ENCODE measurements around the gene RPS15A.
"Not testable (repeated sequence)": the region's sequence is repeated elsewhere in the genome, so short reads cannot be mapped to it uniquely, and the experiment has no call there.

The RPS15A gene

DNA sequence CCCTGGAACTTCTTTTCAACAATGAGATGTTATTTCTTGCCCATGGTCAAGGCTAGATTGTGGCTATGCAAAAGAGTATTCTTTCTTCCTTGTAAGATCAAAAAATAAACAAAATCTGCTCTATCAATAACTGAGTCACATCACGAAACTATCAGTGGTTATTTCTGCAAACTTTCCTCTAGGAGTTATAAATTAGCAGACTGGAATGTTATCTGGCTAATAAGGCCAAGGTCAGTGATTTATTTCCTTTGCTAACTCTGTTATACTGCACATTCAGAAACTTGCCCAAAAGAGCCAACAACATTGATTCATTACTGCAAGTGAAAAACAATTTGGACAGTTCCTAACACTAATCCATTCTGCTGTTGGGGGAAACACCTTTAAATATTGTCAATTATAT lies 6.2 kb upstream of the RPS15A start:
- no peak for DNase-seq (ENCODE audit: low spot score)

DNA sequence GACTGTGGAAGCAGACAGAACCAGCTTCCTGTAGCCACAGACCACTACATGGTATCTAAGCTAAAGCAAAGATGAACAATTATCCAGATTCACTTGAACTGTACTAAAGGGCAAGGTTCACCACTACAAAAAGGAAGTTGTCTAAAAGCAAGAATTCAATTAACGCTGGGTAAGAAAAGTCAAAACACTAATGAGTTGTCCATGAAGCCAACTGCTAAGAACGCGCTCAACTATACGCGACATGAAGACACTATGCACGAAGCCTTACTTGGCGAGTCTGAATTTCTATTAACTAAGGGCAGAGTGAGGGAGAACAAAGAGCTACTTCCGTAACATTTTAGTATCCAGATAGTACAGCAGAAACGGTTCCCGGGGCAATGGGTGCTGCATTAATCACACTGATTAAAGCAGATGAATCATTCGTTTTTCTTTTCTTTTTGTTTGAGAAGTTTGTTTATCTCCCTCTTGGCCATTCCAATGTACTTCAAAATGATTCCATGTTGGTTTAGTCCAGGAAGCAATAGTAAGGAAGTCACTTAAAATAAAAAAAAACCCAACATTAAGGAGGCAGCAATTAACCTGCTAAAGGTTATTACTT lies 2.8 kb upstream of the RPS15A start:
- no peak for DNase-seq (ENCODE audit: low spot score)

DNA sequence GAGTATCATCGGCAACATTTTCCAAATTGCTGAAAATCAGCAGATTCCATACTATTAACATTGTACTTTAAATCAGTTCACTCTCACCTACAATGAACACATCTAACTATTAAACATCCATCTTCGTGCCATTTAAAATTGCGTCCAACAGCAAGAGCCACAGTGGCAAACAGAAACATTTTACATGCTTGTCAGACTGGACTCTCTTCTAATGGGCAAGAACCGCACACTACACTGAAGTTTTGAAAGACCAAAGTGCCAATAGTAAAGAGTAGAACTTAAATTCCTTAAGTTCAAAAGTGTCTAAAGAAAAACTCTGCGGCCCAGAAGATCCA lies 652 bp downstream of the RPS15A start:
- DNase-seq (ENCODE audit: low spot score) = no peak

DNA sequence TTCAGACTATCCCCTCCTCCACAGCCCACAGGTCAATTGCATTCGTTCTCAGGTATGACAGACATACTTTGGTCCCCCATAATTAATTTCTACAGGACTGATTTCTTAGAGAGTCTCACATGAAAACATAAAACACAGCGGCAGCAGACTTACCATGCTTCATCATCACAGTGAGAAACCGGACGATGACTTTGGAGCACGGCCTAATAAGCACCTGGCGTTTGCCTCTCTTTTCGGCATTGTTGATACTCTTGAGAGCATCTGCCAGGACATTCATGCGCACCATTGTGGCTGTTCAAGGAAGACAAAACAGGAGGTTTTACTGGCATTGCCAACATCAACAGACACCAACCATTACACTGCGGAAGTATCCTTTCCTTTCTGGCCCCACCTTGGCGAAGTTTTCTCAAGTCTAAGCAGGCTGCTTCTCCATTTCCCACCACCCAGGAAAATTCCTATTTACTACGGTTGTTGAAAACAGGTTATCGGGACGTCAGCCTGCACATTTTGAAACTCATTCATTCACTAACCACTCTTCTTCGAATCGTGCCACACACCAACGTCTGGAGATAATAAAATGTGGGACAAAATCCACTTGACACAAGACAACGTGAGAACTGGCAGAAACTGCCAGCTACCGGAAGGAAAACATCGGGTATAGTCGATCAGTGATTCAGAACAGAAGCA lies 1.2 kb downstream of the RPS15A start:
- no peak for DNase-seq (ENCODE audit: low spot score)

DNA sequence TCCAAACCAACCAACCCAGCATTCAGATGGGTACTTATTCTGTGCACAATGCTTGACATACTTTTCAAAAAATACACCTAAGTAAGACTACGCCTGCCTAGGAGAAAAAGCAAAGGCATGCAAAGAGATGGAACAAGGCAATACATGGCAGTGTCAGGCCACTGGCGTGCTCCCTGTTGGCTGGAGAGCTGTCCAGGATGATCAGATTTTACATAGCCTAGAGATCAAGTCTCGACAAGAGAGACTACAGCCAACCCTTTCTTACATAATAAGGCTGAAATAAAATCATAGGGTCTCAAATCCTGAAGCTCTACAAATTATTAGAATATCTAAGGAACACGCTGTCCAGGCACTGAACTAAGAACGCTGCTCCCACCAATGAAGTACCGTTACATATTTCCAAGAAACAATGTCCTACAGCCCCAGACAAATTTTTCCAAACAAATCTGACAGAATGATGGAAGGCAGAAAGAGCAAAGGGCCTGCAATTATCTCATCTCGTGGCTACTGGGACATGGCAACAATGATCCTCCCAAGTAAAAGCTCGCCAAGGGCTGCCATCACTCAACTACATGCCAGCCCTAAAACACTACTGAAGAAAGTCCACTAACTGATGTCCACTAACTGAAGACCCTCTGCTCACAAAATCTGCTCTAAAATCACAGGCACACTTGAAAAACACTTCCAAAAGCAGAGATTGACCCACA lies 5.1 kb downstream of the RPS15A start:
- DNase-seq (ENCODE audit: low spot score) = no peak

DNA sequence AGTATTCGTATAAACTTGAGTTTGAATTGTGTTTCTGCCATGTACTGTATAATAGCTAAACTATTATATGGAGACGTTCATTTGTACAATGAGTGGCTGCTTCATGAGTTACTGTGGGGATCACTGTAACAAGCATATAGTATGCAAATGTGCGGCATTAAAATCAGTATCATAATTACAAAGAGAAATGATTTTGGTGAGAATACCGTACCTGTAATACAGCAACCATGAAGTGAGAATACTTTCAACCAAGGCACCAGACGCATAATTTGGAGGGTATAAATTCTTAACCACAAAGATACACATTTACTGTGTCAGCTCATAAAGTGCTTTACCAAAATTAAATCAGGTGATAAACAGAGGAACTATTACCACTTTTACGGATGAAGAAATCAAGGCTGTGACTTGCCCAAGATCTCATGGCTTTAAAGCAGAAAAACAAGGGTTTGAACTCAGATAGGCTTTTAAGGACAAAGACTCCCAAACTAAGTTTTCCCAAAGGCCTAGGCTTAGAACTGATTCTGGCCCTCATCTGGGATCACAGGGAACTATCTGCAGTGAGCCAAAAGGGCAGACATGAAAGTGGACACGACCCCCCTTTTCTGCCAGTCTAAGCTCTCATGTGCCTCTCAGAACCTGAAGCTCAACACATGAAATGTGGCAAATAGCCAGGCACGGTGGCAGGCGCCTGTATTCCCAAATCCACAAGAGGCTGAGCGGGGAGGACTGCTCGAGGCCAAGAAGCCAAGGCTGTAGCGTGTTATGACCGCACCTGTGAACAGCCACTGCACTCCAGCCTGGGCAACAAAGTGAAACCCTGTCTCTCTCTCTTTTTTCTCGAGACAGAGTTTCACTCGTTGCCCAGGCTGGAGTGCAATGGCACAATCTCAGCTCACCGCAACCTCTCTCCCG lies 6.4 kb downstream of the RPS15A start:
- no peak for DNase-seq (ENCODE audit: low spot score)

DNA sequence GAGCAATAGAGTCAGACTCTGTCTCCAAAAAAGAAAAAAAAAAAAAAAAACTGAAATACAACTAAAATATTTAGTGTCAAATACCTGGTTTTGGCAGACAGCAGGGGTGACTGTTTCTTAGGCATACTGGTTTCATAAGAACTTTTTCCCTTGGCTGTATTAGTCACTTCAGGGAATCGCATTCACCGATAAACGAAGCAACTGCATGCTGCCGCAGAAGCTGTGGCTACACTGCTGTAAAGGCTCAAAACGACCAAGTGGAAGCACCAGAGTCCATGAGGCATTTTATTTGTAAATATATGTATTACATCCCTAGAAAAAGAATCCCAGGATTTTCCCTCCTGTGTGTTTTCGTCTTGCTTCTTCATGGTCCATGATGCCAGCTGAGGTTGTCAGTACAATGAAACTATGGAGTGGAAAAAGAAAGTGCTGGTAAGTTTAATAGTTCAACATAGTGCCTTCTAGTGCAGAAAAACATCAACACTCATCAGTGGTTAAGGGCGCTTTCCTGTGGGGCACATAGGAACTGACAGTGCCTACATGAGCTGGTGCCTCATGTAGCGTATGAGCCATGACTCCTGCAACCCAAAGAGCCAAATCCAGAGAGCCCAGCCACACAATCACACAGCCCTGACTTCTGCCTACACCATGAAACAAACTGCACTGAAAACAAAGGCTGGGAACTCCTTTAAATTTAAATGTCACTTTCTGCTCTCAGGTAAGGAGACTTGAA lies 7.3 kb downstream of the RPS15A start:
- DNase-seq (ENCODE audit: low spot score) = no peak

DNA sequence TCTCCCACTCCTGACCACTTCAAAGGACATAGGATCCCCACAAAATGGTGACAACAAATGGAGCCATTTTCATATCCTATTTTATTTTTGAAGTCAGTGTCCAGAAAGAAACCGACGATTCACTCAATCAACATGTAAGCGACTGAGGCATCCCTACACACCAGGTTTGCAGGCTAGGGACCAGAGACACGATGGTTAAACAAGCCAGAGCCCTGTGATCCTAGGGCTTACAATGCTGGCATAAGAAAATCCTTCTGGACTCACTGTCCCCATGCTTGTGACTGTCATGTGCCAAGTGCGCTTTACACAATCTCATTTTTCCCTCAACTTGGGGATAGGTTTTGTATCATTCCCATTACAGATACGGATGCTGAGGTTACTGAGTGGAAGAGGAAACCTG lies 8.9 kb downstream of the RPS15A start:
- DNase-seq (ENCODE audit: low spot score) = not testable (repeated sequence)

DNA sequence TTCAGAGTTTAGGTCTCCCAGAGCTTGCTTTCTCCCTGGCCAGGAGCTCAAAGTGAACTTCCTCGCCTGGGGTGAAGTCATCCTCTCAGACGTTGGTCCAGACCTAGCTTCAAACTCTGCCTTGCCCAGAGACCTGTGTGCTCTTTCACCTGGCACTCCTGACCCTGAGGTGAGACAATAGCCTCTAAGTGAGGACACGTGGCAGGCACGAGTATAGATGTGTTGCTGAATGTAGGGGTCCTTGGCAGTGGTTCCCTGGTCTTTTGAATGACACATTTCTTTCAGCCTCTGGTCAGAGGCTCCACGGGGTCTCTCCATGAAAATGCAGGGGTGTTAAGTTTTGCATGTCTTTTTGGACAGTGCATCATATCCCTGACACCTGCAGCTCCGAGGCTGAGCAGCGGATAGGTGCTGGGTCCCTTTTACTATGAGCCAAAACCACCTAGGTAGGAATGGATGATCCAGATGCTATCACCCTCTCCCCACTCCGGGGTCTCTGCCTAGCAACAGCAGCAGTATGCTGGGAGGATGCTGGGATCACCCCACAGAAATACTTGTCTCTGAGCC lies 9.6 kb downstream of the RPS15A start:
- not testable (repeated sequence) for DNase-seq (ENCODE audit: low spot score)

DNA sequence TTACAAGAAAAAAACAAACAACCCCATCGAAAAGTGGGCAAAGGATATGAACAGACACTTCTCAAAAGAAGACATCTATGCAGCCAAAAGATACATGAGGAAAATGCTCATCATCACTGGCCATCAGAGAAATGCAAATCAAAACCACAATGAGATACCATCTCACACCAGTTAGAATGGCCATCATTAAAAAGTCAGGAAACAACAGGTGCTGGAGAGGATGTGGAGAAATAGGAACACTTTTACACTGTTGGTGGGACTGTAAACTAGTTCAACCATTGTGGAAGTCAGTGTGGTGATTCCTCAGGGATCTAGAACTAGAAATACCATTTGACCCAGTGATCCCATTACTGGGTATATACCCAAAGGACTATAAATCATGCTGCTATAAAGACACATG lies 12.5 kb downstream of the RPS15A start:
- not testable (repeated sequence) for DNase-seq (ENCODE audit: low spot score)

DNA sequence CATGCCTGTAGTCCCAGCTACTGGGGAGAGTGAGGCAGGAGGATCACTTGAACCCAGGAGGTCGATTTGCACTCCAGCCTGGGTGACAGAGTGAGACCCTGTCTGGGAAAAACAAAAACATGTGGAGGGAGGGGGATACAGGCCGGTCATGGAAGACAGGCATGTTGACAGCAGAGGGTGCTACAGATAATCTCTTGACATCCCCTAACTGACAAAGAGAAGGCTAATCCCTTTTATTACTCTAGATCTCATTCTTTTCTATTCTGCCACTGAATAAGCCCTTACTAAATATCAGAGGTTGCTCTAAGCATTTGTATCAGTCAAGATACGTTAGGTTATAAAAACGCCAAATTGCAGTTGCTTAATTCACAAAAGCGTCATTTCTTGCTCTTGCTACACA lies 13.8 kb downstream of the RPS15A start:
- DNase-seq (ENCODE audit: low spot score) = not testable (repeated sequence)

DNA sequence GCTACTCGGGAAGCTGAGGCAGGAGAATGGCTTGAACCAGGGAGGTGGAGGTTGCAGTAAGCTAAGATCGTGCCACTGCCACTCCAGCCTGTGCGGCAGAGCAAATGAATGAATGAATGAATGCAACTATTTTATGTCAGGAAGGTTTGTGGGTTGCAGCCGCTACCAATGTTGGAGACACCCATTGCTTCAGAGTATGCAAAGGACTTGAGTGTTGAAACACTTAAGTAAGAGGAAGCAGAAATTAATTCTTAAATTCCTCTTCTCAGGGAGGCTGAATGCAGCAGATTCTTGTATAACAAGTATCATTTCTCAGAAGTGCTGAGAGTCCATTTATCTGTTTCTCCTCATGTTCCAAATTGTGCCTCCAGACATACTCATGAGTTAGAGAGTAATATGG lies 15.5 kb downstream of the RPS15A start:
- DNase-seq (ENCODE audit: low spot score) = not testable (repeated sequence)

DNA sequence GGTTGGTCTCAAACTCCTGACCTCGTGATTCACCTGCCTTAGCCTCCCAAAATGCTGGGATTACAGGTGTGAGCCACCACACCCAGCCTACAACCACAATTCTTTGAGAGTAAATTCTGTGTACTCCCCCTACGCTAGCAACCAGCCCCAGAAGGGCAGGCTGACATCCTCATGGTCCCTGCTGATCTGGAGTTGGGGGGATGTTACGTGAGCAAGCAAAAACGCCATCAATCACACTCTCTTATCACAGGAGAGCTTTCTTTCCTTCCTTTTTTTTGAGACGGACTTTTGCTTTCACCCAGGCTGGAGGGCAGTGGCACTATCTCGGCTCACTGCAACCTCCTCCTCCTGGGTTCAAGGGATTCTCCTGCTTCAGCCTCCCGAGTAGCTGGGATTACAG lies 18.0 kb downstream of the RPS15A start:
- DNase-seq (ENCODE audit: low spot score) = not testable (repeated sequence)

DNA sequence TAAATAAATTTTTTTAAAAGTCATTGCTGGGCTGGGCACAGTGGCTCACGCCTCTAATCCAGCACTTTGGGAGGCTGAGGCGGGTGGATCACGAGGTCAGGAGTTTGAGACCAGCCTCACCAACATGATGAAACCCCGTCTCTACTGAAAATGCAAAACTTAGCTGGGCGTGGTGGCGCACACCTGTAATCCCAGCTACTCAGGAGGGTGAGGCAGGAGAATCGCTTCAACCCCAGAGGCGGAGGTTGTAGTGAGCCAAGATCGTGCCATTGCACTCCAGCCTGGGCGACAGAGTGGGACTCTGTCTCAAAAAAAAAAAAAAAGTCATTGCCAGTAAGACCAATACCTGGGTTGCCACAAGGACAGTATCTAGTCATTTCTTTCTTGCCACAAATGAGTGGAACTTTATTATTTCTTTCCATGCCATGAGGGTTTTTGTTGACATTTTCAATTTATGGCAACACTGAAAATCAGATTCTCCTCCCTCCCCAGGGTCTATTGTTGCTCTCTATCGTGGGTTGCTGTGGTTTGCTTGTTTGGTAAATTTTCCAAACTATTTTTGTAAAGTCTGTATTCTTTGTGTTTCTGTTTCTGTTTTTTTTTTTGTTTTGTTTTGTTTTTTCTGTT lies 19.7 kb downstream of the RPS15A start:
- DNase-seq (ENCODE audit: low spot score) = not testable (repeated sequence)

DNA sequence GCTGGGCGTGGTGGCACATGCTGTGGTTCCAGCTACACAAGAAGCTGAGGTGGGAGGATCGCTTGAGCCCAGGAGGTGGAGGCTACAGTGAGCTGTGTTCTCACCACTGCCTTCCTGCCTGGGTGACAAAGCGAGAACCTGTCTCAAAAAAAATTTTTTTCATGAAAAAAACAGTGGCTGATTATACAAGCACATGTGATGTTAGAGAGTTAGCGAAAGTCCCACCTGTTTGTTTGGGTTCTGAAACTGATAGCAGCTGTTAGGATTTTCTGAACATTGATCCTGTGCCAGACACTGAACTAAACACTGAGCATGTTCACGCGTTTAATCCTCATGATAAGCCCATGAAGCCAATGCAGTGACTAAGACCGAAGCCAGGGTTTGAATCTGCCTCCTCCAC lies 22.9 kb downstream of the RPS15A start:
- not testable (repeated sequence) for DNase-seq (ENCODE audit: low spot score)

DNA sequence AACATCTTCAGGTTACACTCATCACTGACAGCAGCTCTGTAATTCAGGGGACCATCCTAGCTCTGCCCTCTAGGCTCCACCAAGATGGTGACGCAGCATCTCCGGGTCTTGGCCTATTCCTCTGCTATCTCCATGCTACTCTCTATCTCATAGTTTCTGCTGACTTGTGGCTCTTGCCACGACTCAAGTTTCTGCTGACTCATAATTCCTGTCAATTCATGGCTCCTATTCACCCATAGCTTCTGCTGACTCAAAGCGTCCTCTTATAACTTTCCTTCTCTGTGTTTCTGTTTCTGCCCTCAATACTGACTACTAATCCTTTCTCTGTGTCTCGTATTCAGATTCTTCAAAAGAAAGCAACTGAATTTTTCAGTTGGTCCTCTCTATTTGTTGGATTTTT lies 27.4 kb downstream of the RPS15A start:
- DNase-seq (ENCODE audit: low spot score) = not testable (repeated sequence)

DNA sequence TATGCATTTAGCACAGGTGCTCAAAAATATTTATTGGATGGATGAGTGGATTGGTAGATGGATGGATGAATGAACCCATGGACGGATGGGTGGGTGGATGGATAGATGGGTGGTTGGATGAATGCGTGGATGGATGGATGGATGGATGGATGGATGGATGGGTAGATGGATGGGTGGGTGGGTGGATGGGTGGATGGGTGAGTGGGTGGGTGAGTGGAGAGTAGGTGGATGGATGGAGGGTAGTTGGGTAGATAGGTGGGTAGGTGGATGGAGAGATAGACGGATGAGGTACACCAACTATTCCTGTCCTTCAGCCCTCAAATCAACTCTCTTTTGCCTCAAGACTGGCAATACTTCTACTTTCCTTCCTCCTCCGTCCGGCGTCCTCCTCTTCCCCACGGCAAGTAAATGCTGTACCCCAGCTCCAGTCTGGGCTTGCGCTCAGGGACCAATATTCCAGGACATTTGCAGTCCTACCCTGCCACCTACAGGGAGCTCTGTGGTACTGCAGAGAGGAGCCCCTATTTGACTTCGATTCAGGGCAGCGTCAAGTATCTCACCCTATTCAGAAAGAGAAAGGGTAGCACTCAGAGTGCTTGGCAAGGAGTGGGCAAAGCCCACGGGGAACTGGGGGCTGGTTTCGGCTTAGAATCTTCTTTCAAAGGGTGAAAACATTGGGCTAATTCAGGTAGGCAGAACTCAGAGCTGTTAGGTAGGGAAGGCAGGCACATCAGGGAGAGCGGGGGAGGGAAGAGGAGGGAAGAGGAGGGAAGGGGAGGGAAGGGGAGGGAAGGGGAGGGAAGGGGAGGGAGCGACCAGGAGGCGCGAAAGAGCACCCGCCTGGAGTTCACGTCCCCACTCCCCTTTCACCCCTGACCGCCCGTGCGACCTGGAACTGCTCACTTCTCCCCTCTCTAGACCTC lies 30.3 kb downstream of the RPS15A start:
- not testable (repeated sequence) for DNase-seq (ENCODE audit: low spot score)

DNA sequence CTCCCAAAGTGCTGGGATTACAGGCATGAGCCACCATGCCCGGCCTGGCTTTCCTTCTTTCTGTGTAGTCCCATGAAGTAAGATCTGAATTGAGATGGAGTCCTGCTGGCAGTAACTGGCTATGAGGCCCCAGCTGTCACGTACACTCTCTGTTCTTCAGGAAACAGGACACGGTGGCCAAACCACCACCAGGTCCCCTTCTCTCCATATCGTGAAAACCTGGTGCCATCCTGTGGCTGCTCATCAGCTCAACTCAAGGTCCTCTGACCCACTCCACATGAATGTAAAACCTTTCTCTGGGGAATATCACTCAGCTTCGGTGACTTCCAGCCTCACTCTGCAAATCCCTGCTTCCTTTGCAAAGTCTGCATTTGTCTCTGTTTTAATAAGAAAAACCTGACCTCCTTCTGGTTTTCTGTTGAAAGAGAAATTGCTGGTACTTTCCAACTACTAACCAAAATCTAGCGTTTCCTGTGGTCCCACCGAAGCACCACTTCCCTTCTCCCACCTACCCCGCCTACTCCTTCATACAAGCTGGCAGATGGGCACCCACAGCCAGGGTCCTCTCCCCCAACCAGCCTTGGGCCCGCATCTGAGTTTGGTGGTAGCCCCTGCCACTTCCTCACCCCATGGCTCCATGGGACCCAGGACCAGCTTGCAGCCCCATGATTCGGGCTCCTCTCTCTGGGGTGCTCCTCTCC lies 32.0 kb downstream of the RPS15A start:
- DNase-seq (ENCODE audit: low spot score) = not testable (repeated sequence)

DNA sequence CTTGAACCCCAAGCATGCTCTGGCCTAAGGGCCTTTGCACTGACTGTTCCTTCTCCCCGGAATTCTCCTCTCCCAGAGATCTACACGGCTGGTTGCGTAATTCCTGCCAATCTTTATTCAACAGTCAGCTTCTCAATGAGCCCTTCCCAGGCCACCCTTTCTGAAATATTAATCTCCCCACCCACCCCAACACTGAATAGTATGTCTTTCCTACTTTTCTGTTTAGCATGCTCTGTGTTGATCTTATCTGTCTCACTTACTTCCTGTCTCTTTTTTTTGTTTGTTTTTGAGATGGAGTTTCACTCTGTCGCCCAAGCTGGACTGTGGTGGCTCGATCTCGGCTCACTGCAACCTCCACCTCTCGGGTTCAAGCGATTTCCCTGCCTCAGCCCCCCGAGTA lies 33.5 kb downstream of the RPS15A start:
- DNase-seq (ENCODE audit: low spot score) = not testable (repeated sequence)
